Activated gamma-delta T cell treated with anti-CD3 and anti-CD28 coated beads, Interleukin-2, amount 50 U/mL, for 16 hours (primary cell): ENCODE data around the gene TMEM14B.
"Not testable (repeated sequence)": the region's sequence is repeated elsewhere in the genome, so short reads cannot be mapped to it uniquely, and the experiment has no call there.

Experiments used
- DNase-seq: peaks from one replicate; pipeline ENCODE4 v3.0.0-alpha.2; 2020; ENCODE audit warnings: low read depth

The TMEM14B gene

DNA sequence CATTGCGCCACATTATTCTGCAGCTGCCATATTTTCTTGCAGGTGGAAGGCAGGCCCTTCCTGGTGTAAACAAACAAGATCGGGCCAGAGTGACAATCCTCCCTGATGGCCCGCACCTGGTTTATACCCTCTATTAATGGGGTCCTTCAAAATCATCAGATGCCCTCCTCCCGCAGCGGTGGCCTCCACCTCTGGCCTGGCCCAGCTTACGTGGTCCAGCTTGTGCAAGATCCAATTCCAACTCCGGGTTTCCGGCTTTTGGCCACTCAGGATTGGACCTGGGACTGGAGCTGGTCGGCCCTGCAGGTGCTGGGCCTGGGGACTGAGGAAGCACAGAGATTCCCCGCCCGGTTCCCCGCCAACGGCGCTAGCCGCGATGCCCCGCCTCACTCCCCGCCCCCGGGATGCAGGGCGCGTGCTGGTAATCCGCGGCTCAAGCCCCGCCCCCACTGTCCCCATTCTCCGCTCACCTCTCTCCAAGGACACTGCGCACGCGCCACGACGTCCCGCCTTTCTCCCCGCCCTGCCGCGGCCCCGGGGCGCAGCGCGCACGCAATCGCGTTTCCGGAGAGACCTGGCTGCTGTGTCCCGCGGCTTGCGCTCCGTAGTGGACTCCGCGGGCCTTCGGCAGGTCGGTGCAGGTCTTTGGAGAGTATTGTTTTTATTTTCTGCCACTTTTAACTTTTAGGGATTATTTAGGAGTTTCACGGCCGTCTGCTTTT is at the start of gene TMEM14B:
Gene TMEM14B (plus strand): TSS at position 555 of the 722 bp plus-strand sequence. CDS start 1,441 bp downstream, outside the sequence.
- DNase-seq = peak; percentile 100

DNA sequence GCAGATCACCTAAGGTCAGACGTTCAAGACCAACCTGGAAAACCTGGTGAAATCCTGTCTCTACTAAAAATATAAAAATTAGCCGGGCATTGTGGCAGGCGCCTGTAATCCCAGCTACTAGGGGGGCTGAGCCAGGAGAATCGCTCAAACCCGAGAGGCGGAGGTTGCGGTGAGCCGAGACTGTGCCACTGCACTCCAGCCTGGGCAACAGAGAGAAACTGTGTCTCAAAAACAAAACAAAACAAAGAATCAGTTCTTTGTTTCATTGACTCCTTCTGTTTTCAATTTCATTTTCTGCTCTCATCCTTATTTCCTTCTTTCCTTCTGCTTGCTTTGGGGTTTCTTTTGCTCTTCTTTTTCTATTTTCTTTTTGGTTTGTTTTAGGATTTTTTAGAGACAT is 33.6 kb upstream of the TMEM14B start:
- no peak for DNase-seq

DNA sequence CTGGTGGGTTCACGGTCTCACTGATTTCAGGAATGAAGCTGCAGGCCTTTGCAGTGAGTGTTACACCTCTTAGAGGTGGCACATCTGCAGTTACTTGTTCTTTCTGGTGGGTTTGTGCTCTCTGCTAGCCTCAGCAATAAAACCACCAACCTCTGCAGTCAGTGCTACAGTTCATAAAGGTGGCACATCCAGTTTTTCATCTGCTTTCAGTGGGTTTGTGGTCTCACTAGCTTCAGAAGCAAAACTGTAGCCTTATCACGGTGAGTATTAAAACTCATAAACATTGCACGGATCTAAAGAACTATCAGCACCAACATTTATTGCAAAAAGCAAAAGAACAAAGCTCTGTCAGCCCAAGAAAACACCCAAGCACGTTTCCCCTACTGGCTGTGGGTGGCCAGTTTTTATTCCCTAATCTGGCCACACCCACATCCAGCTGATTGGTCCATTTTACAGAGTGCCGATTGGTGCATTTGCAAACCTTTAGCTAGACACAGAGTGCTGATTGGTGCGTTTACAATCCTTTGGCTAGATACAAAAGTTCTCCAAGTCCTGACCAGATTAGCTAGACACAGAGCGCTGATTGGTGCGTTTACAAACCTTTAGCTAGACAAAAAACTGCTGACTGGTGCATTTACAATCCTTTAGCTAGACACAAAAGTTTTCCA is 28.2 kb upstream of the TMEM14B start:
- DNase-seq = peak; percentile 10

DNA sequence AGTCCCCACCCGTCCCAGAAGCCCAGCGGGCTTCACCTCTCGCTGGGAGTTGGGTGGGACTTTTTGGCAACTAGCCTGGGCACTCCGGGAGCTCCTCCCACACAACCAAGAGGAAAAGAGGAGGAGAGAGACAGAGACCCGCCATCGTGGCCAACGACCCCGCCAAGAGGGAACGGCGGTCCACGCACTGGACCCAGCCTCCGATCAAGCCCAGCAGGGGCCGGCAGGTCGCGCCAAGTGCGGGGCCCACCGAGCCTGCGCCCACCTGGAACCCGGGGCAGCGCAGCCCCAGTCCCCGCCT is 27.7 kb upstream of the TMEM14B start:
- no peak for DNase-seq

DNA sequence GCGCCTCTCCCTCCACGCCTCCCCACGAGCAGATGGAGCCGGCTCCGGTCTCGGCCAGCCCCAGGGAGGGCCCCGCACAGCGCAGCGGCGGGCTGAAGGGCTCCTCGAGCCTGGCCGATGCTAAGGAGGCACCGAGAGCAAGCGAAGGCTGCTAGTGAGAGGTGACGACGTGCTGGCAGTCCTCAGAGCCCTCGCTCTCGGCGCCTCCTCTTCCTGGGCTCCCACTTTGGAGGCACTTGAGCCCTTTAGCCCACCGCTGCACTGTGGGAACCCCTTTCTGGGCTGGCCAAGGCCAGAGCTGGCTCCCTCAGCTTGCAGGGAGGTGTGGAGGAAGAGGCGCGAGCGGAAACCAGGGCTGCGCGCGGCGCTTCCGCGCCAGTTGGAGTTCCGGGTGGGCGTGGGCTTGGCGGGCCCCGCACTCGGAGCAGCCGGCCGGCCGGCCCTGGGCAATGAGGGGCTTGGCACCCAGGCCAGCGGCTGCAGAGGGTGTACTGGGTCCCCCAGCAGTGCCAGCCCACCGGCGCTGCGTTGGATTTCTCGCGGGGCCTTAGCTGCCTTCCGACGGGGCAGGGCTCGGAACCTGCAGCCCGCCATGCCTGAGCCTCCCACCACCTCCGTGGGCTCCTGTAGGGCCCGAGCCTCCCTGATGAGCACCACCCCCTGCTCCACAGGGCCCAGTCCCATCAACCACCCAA is 27.2 kb upstream of the TMEM14B start:
- DNase-seq = peak; percentile 40

DNA sequence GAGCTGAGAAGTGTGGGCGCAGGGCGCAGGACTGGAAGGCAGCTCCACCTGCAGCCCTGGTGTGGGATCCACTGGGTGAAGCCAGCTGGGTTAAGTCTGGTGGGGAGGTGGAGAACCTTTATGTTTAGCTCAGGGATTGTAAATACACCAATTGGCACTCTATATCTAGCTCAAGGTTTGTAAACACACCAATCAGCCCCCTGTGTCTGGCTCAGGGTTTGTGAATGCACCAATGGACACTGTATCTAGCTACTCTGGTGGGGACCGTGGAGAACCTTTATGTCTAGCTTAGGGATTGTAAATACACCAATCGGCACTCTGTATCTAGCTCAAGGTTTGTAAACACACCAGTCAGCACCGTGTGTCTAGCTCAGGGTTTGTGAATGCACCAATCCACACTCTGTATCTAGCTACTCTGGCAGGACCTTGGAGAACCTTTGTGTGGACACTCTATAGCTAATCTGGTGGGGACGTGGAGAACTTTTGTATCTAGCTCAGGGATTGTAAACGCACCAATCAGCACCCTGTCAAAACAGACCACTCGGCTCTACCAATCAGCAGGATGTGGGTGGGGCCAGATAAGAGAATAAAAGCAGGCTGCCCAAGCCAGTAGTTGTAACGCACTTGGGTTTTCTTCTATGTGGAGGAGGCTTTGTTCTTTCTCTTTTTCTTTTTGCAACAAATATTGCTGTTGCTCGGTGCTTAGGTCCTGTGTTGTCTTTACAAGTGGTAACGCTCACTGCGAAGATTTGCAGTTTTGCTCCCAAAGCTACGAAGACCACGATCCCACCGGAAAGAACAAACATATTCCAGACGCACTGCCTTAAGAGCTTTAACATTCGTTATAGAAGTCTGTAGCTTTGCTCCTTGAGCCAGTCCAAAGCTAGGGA is 26.4 kb upstream of the TMEM14B start:
- not testable (repeated sequence) for DNase-seq

DNA sequence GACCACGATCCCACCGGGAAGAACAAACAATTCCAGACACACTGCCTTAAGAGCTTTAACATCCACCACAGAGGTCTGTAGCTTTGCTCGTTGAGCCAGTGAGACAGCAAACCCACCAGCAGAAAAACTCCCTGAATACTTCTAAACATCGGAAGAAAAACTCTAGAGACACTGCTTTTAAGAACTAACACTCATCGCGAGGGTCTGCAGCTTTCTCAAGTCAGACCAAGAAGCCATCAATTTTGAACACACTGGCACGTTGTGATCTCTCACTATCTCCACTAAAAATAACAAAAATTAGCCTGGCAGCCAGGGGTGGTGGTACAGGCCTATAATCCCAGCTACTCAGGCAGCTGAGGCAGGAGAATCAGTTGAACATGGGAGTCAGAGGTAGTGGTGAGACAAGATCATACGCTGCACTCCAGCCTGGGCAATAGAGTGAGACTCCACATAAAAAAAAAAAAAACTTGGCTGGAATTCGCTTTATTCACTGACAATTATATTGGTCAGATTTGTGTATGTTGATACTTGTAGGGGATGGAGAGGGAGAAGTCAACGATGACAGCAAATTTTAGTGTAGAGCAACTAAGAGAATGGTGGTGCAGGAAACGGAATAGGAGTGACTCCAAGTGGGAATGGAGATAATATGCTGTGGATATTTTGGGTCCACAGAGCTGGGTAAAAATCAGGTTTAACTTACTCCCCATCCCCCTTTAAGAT is 25.6 kb upstream of the TMEM14B start:
- no peak for DNase-seq

DNA sequence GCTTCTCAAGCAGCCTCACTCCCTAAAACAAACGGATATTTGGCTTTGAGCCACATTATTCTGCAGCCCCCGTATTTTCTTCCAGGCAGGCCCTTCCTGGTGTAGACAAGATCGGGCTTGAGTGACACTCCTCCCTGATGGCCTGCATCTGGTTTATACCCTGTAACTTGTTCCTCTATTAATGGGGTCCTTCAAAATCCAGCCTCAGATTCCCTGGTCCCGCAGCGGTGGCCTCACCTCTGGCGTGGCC is 25.1 kb upstream of the TMEM14B start:
- no peak for DNase-seq

DNA sequence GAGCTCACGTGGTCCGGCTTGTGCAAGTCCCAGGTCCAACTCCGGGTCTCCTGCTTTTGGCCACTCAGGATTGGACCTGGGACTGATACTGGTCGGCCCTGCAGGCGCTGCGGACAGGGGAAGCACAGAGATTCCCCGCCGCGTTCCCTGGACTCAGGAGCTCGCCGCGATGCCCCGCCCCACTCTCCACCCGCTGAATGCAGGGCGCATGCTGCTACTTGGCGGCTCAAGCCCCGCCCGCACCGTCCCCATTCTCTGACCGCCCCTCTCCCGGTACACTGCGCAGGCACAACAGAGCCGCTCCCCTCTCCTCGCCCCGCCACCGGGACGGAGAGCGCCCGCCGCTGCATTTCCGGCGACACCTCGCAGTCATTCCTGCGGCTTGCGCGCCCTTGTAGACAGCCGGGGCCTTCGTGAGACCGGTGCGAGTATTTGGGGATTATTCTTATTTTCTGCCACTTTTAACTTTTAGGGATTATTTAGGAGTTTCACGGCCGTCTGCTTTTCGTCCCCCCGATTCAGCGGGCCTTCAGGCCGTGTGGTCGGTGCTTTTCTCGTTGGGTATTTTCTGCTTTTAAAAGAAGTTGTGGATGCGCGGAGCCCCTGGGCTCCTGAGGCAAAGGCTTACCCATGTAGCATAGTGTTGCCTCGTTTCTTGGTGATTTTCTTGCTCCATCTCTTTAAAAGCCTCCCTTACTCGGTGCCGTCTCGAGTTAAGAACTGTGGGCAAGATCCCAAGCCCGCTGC is 24.6 kb upstream of the TMEM14B start, which contains the start of gene TMEM14C:
Gene TMEM14C (plus strand): TSS at position 251 of the 747 bp plus-strand sequence. CDS start 1,544 bp downstream, outside the sequence.
- DNase-seq = peak; percentile 75

DNA sequence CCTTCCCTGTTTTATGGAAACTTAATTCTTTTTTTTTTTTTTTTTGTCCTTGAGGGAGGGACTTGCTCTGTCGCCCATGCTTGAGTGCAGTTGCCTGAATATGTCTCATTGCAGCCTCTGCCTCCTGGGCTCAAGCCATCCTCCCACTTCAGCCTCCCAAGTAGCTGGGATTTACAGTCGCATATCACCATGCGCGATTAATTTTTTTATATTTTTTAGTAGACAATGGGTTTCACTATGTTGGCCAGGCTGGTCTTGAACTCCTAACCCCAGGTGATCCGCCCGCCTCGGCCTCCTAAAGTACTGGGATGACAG is 24.1 kb upstream of the TMEM14B start:
- DNase-seq = no peak

DNA sequence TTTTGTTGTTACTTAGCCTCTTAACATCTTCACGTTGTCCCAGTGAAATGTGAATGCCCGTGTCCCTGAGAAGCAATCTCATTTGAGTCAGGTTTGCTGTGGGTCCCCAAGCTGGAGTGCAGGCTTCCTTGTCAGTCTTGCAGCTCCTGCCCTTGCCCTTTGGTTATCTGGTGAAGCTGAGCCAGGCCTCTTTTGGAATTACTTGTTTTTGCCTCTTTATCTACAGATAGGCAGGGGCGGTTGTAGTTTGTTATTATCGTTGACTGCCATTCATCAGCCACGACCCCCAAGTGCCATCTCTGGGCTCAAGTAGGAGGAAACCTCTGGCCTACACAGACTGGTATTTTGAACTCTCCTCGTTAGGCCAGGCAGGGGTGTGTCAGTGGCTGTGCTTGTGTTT is 22.6 kb upstream of the TMEM14B start:
- DNase-seq = no peak

DNA sequence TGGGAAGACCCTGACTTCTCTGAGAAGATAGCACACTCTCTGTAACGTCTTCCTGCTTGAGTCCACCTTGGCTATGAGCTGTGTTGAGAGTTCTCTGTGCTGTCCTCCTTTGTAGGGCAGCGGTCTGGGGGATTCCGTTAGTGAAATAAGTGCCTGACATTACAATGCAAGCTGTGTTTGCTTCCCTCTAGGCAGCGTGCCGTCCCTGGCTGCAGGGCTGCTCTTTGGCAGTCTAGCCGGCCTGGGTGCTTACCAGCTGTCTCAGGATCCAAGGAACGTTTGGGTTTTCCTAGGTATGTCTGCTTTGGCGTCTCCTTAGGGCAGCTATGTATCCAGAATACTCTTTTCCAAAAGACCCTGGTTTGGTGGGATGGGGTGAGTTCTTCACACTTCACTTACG is 21.9 kb upstream of the TMEM14B start:
- DNase-seq = no peak

DNA sequence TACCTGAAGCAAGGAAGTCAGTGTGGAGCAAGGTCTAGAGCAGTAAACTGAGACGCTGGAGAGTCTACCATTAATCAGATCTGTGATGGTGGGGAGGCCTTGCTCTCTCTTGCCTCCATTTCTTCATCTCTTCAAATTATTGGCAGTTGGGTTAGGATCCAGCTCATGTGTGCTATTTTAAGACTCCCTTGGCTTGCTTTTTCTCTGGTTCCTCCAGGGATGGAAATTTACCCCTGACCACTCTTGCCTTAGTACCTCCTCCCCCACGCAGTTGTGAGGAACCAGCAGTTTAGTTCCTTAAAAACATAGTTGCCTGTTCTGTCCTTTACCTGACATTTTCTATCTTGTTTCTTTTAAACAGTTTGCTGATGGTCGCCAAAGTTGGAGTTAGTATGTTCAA is 17.4 kb upstream of the TMEM14B start:
- no peak for DNase-seq

DNA sequence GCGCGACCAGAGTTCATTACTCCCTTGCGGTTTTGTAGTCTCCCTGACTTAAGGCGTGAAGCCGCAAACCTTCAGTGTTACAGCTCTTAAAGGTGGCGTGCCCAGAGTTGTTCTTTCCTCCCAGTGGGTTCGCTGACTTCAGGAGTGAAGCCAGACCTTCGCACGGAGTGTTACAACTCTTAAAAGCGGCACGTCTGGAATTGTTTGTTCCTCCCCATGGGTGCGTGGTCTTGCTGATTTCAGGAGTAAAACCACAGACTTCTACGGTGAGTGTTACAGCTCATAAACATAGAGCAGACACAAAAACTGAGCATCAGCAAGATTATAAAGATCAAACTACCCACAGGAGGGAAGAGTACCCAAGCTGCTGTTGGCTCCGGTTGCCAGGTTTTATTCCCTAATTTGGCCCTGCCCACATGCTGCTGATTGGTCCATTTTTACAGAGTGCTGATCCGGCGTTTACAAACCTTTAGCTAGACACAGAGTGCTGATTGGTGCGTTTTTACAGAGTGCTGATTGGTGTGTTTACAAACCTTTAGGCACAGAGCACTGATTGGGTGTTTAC is 14.4 kb upstream of the TMEM14B start:
- DNase-seq = no peak

DNA sequence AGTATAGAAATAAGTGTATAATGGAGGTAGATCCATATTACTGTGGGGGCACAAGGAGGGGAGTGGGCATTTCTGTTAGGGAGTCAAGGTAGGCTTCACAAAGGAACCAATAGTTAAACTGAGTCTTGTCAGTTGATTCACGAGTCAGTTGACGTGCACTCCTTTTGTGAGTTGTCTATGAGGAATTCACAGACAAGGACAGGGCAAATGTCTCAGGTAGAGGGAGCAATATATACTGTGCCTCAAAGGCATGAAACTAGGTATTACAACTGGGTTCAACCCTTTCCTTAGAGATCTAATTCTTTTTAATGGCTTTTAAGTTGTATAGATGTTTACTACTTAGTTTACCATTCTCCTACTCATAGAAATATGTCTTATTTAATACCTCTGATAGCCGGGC is 13.7 kb upstream of the TMEM14B start:
- DNase-seq = no peak

DNA sequence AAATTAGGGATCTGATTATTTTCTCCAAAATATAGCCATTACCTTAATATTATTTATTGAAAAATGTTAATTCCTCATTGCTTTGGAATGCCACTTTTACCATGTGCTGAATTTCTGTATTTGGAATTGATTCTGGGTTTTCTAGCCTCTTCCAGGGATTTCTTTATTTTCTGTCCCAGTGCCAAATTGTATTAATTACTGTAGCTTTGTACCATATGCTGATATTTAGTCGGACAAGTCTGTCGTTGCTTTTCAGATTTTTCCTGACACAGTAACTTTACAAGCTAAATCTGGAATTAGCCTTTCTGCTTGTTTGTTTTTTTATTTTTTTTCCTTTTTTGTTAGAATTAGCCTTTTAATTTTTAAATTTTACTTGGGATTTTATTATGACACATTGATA is 10.9 kb upstream of the TMEM14B start:
- DNase-seq = no peak

DNA sequence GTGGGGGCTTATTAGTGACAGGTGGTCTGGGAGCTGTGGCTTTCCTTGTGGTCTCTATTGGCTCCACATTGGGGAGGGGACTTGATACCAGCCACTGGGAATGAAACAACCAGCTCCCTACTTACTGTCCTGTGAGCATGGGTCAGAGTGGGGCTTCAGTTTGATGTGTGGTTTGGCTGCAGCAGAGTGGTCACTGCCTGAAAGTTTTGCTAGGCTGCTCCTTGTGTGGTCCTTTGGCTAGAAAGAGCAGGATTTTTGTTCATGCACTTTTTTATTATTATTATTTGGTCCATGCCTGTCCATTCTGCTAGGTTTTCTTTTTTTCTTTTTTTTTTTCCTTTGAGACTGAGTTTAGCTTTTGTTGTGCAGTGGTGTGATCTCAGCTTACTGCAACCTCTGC is 7.5 kb upstream of the TMEM14B start:
- DNase-seq = no peak

DNA sequence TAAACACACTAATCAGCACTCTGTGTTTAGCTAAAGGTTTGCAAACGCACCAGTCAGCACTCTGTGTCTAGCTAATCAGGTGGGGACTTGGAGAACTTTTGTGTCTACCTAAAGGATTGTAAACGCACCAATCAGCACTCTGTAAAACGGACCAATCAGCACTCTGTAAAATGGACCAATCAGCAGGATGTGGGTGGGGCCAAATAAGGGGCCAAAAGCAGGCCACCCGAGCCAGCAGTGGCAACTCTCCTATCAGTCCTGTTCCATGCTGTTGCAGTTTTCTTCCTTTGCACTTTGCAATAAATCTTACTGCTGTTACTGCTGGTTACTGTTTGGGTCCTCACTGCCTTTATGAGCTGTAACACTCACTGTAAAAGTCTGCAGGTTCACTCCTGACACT is 6.0 kb upstream of the TMEM14B start:
- not testable (repeated sequence) for DNase-seq

DNA sequence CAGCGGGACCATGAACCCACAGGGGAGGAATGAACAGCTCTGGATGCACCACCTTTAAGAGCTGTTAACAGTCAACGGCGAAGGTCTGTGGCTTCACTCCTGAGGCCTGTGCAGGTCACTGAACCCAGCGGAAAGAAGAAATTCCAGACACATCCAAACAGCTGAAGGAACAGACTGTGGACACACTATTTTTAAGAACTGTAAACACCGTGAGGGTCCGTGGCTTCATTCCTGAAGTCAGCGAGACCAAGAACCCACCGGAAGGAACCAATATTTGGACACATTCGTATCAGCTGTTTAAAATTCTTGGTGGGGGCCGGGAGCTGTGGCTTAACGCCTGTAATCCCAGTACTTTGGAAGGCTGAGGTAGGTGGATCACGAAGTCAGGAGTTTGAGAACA is 5.4 kb upstream of the TMEM14B start:
- no peak for DNase-seq

DNA sequence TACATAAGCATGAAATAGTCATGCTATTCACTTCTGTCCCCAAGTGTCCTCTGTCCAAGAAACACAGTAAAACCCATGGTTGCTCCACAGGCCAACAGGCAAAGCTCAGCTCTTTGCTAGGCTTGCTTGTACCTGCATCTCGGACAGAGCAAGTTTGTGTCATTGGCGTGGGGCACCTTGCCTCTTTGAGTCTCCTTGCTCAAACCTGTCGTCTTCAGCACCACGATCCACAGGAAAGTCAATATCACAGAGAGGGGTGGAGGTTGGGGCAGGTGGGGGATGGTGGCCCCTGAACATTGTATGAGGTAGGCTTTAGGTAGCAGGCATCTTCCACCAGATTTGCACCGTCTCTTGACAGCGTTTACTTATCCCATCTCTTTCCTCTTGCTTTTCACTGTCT is 4.1 kb upstream of the TMEM14B start:
- no peak for DNase-seq

DNA sequence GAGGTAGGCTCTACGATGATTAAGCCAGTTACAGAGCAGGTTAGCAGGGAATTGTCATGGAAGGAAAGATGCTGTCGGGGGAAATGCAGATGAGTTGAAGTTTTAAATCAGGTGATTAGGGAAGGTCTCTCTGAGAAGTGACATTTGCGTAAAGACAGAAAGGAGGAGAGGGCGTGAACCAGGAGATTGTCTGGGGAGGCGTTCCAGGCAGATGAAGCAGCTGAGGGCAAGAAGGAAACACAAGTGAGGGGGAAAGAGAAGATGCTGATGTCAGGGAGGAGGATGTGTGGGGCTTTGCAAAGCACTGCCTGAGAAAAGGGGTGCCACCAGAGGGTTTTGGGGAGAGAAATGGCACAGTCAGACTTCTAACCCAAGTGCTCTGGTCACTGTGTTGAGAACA is 2.5 kb upstream of the TMEM14B start:
- no peak for DNase-seq
